ENCODE results near the gene GALM. TPM values are rescaled to one million over a fixed set of nuclear protein-coding genes. Genes with fewer than 3 reads are reported as not detected.
"Not testable (repeated sequence)": the region's sequence is repeated elsewhere in the genome, so short reads cannot be mapped to it uniquely, and the experiment has no call there.

Gene GALM
- total and polyA plus RNA-seq, 10 of the 15 experiments (the other 5 are each of a cell fraction or from before 2014, with no cell fraction given): 1.1 to 4.0 (median 1.7) TPM

GRCh38 chr2:38755891-38756290 lies 90.0 kb downstream of the GALM start:
- H3K27ac ChIP-seq (ENCODE audit: control insufficient read depth, insufficient read depth); in situ Hi-C loops (cut with MboI); POLR2A ChIA-PET; H3K4me2 ChIP-seq (ENCODE audit: control insufficient read depth, insufficient read depth); FAIRE-seq; SMC1A ChIA-PET (ENCODE audit: uncharacterized antibody, unreplicated experiment); H3K79me2 ChIP-seq (ENCODE audit: control insufficient read depth, insufficient read depth, low read length); H3K9me3 ChIP-seq (replicated peaks; ENCODE audit: control insufficient read depth, insufficient read depth, low read length); H3K27me3 ChIP-seq (replicated peaks in 1 of 2; ENCODE audit: control insufficient read depth in 2 of 2, insufficient read depth in 2 of 2, low read length in 1 of 2); H3K4me1 ChIP-seq (ENCODE audit: control insufficient read depth, insufficient read depth, low read length); H4K20me1 ChIP-seq (ENCODE audit: control insufficient read depth, insufficient read depth); H3K4me3 ChIP-seq; DNase-seq (ENCODE audit: low read depth, low spot score); BruUV-seq (replicated peaks); H3K9ac ChIP-seq (ENCODE audit: control insufficient read depth, insufficient read depth, low read length); RAD21 ChIA-PET (ENCODE audit: unreplicated experiment); H3K36me3 ChIP-seq (ENCODE audit: control insufficient read depth in 2 of 2, insufficient read depth in 2 of 2, low read length in 1 of 2); CTCF ChIA-PET; intact Hi-C loops (cut with micrococcal nuclease; ENCODE audit: unreplicated experiment); H2AFZ ChIP-seq (ENCODE audit: control insufficient read depth, low read depth, low read length); ATAC-seq: not testable (repeated sequence)
- 88% methylated on average over 5 of the region's 31 CpGs for WGBS (ENCODE audit: insufficient coverage, insufficient replicate concordance, low lambda C conversion rate, missing lambda C conversion rate)

GRCh38 chr2:38763228-38763627 lies 97.3 kb downstream of the GALM start:
- H3K9me3 ChIP-seq (replicated peaks; ENCODE audit: control insufficient read depth, insufficient read depth, low read length): no peaks in the 10 kb centered on the region
- no peaks in the 10 kb centered on the region for H3K4me1 ChIP-seq (ENCODE audit: control insufficient read depth, insufficient read depth, low read length)
- no peak overlapping the region for H3K27ac ChIP-seq (ENCODE audit: control insufficient read depth, insufficient read depth)
- intact Hi-C loops (cut with micrococcal nuclease; ENCODE audit: unreplicated experiment) (no loop called here), in situ Hi-C loops (cut with MboI) (no loop called here)
- H2AFZ ChIP-seq (ENCODE audit: control insufficient read depth, low read depth, low read length): no peak overlapping the region
- H4K20me1 ChIP-seq (ENCODE audit: control insufficient read depth, insufficient read depth): no peaks in the 10 kb centered on the region
- no peaks in the 10 kb centered on the region for H3K36me3 ChIP-seq (ENCODE audit: control insufficient read depth in 2 of 2, insufficient read depth in 2 of 2, low read length in 1 of 2)
- H3K4me2 ChIP-seq (ENCODE audit: control insufficient read depth, insufficient read depth): no peak overlapping the region
- peak; percentile 71 for ATAC-seq
- no TSS peak for BruUV-seq (replicated peaks)
- WGBS (ENCODE audit: insufficient coverage, insufficient replicate concordance, low lambda C conversion rate, missing lambda C conversion rate): 6% methylated on average over 2 of the region's 2 CpGs
- H3K4me3 ChIP-seq: no peak overlapping the region
- POLR2A ChIA-PET: interaction anchor here (0.5 kb wide), 1 partner anchor 223 kb away, joined by 3 read pairs; no protein-coding TSS in a partner anchor
- RAD21 ChIA-PET (ENCODE audit: unreplicated experiment): no interaction called here
- CTCF ChIA-PET: interaction anchor here (0.6 kb wide), 2 partner anchors 15 to 31 kb away, joined by 3 read pairs; no protein-coding TSS in a partner anchor
- no peak for FAIRE-seq
- DNase-seq (ENCODE audit: low read depth, low spot score): no peak
- no peak overlapping the region for H3K9ac ChIP-seq (ENCODE audit: control insufficient read depth, insufficient read depth, low read length)
- H3K27me3 ChIP-seq (replicated peaks in 1 of 2; ENCODE audit: control insufficient read depth in 2 of 2, insufficient read depth in 2 of 2, low read length in 1 of 2): no peaks in the 10 kb centered on the region
- SMC1A ChIA-PET (ENCODE audit: uncharacterized antibody, unreplicated experiment): interaction anchor here (1.8 kb wide), 1 partner anchor 11 kb away, joined by 5 read pairs; the partner anchor contains the start of gene SRSF7
- H3K79me2 ChIP-seq (ENCODE audit: control insufficient read depth, insufficient read depth, low read length): no peaks in the 10 kb centered on the region
- TF ChIP-seq FOXM1 (IDR thresholded peaks at IDR 0.05; ENCODE audit: low read depth, low read length): no peak
- TF ChIP-seq IKZF1 (conservative IDR thresholded peaks at IDR 0.05): no peak
- TF ChIP-seq MEF2A (IDR thresholded peaks at IDR 0.05; ENCODE audit: insufficient read depth, low read depth, low read length): no peak
- no peak for TF ChIP-seq ZSCAN29 (IDR thresholded peaks at IDR 0.05)
- TF ChIP-seq GABPA (IDR thresholded peaks at IDR 0.05; ENCODE audit: low read depth): 0 out of 2 replicates have a peak, but pooled peaks have one; percentile 19
- TF ChIP-seq SMC3 (IDR thresholded peaks at IDR 0.05; ENCODE audit: borderline replicate concordance, low read length): no peak
- peak; percentile 54 for TF ChIP-seq CREB1 (IDR thresholded peaks at IDR 0.05; ENCODE audit: low read depth)
- TF ChIP-seq CREM (IDR thresholded peaks at IDR 0.05; ENCODE audit: low read depth): 0 out of 2 replicates have a peak, but pooled peaks have one; percentile 22
- TF ChIP-seq SIX5 (IDR thresholded peaks at IDR 0.05; ENCODE audit: low read depth, low read length, severe bottlenecking): no peak
- TF ChIP-seq EGR1 (IDR thresholded peaks at IDR 0.05; ENCODE audit: borderline replicate concordance in 1 of 2, low read depth in 2 of 2, low read length in 2 of 2): no peak
- TF ChIP-seq ZBED1 (IDR thresholded peaks at IDR 0.05; ENCODE audit: borderline replicate concordance): no peak
- TF ChIP-seq, protein P1, sequence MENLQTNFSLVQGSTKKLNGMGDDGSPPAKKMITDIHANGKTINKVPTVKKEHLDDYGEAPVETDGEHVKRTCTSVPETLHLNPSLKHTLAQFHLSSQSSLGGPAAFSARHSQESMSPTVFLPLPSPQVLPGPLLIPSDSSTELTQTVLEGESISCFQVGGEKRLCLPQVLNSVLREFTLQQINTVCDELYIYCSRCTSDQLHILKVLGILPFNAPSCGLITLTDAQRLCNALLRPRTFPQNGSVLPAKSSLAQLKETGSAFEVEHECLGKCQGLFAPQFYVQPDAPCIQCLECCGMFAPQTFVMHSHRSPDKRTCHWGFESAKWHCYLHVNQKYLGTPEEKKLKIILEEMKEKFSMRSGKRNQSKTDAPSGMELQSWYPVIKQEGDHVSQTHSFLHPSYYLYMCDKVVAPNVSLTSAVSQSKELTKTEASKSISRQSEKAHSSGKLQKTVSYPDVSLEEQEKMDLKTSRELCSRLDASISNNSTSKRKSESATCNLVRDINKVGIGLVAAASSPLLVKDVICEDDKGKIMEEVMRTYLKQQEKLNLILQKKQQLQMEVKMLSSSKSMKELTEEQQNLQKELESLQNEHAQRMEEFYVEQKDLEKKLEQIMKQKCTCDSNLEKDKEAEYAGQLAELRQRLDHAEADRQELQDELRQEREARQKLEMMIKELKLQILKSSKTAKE (IDR thresholded peaks at IDR 0.05; ENCODE audit: low read depth, poor library complexity, severe bottlenecking): no peak
- TF ChIP-seq MYC (IDR thresholded peaks at IDR 0.05; ENCODE audit: insufficient read depth, insufficient read length, insufficient replicate concordance, low read length, severe bottlenecking): no peak
- no peak for TF ChIP-seq PAX8 (IDR thresholded peaks at IDR 0.05)
- no peak for TF ChIP-seq MXI1 (IDR thresholded peaks at IDR 0.05; ENCODE audit: low read depth, low read length)
